Measurements from ENCODE around the gene RAB25. TPM values are rescaled to one million over a fixed set of nuclear protein-coding genes. Genes with fewer than 3 reads are reported as not detected.

Gene RAB25
- total RNA-seq, 1 donor from 2014 or later, result not detected

- peak overlapping the region; percentile 90 to 93 for H3K4me3 ChIP-seq
- DNase-seq (ENCODE audit: low spot score in 2 of 2), result no peak
- TF ChIP-seq CTCF (IDR thresholded peaks at IDR 0.05), result no peak
- no peaks in the 10 kb centered on the region for H3K9me3 ChIP-seq
- H3K36me3 ChIP-seq, result peaks cover 24 to 34% of the 10 kb centered on the region in 2 donors
- H3K27me3 ChIP-seq, result no peaks in the 10 kb centered on the region
- peaks cover 4 to 9% of the 10 kb centered on the region in 2 donors for H3K4me1 ChIP-seq
- intact Hi-C loops (cut with DNase I), result loop anchor here (2.0 kb wide), 1 partner anchor 34 kb away; the partner anchor contains the start of gene LAMTOR2
- H3K27ac ChIP-seq, result peak overlapping the region; percentile 90 to 91
Observed at GRCh38 chr1:156021093-156021428, 39.9 kb upstream of the RAB25 start.

- intact Hi-C loops (cut with DNase I), result loop anchor here (2.0 kb wide), 1 partner anchor 33 kb away; the partner anchor contains the start of gene LAMTOR2
- Histone ChIP-seq H3K4me3 (no peak overlapping the region), H3K36me3 (peaks cover 18 to 25% of the 10 kb centered on the region in 2 donors), H3K27ac (no peak overlapping the region), H3K9me3 (no peaks in the 10 kb centered on the region), H3K4me1 (peaks cover 4 to 9% of the 10 kb centered on the region in 2 donors), H3K27me3 (no peaks in the 10 kb centered on the region)
- TF ChIP-seq CTCF (IDR thresholded peaks at IDR 0.05), result no peak
- DNase-seq (ENCODE audit: low spot score in 2 of 2), result no peak
Observed at GRCh38 chr1:156021954-156022353, 39.0 kb upstream of the RAB25 start.

- no peak for TF ChIP-seq CTCF (IDR thresholded peaks at IDR 0.05)
- peaks cover 3 to 4% of the 10 kb centered on the region in 2 donors for H3K4me1 ChIP-seq
- H3K4me3 ChIP-seq, result no peak overlapping the region
- H3K27ac ChIP-seq, result no peak overlapping the region
- no peak for DNase-seq (ENCODE audit: low spot score in 2 of 2)
- intact Hi-C loops (cut with DNase I), result no loop called here
- H3K27me3 ChIP-seq, result no peaks in the 10 kb centered on the region
- H3K9me3 ChIP-seq, result no peaks in the 10 kb centered on the region
- no peaks in the 10 kb centered on the region for H3K36me3 ChIP-seq
Observed at GRCh38 chr1:156024801-156025200, 36.2 kb upstream of the RAB25 start.

- H3K4me1 ChIP-seq, result no peaks in the 10 kb centered on the region
- no peaks in the 10 kb centered on the region for H3K36me3 ChIP-seq
- no peaks in the 10 kb centered on the region for H3K27me3 ChIP-seq
- no peaks in the 10 kb centered on the region for H3K9me3 ChIP-seq
- peak in 1 of 2 donors; percentile 66 for DNase-seq (ENCODE audit: low spot score in 2 of 2)
- H3K4me3 ChIP-seq, result no peak overlapping the region
- intact Hi-C loops (cut with DNase I), result no loop called here
- peak in 1 of 3 experiments; percentile 14 for TF ChIP-seq CTCF (IDR thresholded peaks at IDR 0.05)
- no peak overlapping the region for H3K27ac ChIP-seq
Observed at GRCh38 chr1:156025876-156026275, 35.1 kb upstream of the RAB25 start.

GRCh38 chr1:156026588-156026987, 34.4 kb upstream of the RAB25 start:
- no peak for DNase-seq (ENCODE audit: low spot score in 2 of 2)

More at GRCh38 chr1:156026588-156026987, 34.4 kb upstream of the RAB25 start:
- Histone ChIP-seq H3K27me3 (no peaks in the 10 kb centered on the region), H3K27ac (no peak overlapping the region), H3K9me3 (no peaks in the 10 kb centered on the region), H3K4me1 (no peaks in the 10 kb centered on the region), H3K36me3 (no peaks in the 10 kb centered on the region), H3K4me3 (no peak overlapping the region)
- intact Hi-C loops (cut with DNase I), result no loop called here
- no peak for TF ChIP-seq CTCF (IDR thresholded peaks at IDR 0.05)
